ENCODE measurements around the gene PHACTR1. TPM values are rescaled to one million over a fixed set of nuclear protein-coding genes. Genes with fewer than 3 reads are reported as not detected.

PHACTR1 gene
- total RNA-seq, 1 donor from 2014 or later = 8.4 TPM

GRCh38 chr6:13098793-13099570, 382.4 kb downstream of the PHACTR1 start:
- Histone ChIP-seq H3K4me3 (no peak overlapping the region), H3K27me3 (no peaks in the 10 kb centered on the region), H3K36me3 (no peaks in the 10 kb centered on the region), H3K4me1 (peaks cover 3 to 34% of the 10 kb centered on the region in 2 donors), H3K9me3 (no peaks in the 10 kb centered on the region), H3K27ac (peak overlapping the region; percentile 65 to 80)
- DNase-seq (ENCODE audit: low spot score in 2 of 2) = no peak
- intact Hi-C loops (cut with DNase I) = loop anchor here (5.0 kb wide), 1 partner anchor 142 kb away; no protein-coding TSS in a partner anchor
- TF ChIP-seq, protein P1, sequence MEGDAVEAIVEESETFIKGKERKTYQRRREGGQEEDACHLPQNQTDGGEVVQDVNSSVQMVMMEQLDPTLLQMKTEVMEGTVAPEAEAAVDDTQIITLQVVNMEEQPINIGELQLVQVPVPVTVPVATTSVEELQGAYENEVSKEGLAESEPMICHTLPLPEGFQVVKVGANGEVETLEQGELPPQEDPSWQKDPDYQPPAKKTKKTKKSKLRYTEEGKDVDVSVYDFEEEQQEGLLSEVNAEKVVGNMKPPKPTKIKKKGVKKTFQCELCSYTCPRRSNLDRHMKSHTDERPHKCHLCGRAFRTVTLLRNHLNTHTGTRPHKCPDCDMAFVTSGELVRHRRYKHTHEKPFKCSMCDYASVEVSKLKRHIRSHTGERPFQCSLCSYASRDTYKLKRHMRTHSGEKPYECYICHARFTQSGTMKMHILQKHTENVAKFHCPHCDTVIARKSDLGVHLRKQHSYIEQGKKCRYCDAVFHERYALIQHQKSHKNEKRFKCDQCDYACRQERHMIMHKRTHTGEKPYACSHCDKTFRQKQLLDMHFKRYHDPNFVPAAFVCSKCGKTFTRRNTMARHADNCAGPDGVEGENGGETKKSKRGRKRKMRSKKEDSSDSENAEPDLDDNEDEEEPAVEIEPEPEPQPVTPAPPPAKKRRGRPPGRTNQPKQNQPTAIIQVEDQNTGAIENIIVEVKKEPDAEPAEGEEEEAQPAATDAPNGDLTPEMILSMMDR (IDR thresholded peaks at IDR 0.05) = no peak

DNA sequence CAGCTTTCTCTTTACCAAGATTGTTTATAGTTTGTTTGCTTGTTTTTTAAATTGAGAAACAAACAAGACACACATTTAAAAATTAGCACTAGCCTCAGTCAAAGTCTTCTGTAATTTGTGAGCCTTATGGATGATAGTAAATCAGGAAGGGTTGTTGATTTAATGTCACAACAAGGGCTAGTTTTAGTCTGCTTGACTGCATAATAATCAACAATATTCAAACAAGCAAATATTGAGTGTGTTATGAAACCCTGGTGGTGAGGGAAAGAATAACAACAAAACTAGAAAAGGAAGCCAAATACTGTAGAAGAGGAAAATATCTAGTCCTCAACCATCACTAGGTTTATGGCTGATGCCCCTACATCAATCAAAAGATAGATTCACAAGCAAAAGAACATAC, 383.2 kb downstream of the PHACTR1 start:
- H3K27me3 ChIP-seq = no peaks in the 10 kb centered on the region
- peaks cover 3 to 34% of the 10 kb centered on the region in 2 donors for H3K4me1 ChIP-seq
- H3K4me3 ChIP-seq = no peak overlapping the region
- TF ChIP-seq, protein P1 (IDR thresholded peaks at IDR 0.05) = no peak
- H3K27ac ChIP-seq = no peak overlapping the region
- intact Hi-C loops (cut with DNase I) = loop anchor here (5.0 kb wide), 1 partner anchor 142 kb away; no protein-coding TSS in a partner anchor
- DNase-seq (ENCODE audit: low spot score in 2 of 2) = no peak
- no peaks in the 10 kb centered on the region for H3K36me3 ChIP-seq
- H3K9me3 ChIP-seq = no peaks in the 10 kb centered on the region

- DNase-seq (ENCODE audit: low spot score in 2 of 2) = no peak
- Histone ChIP-seq H3K4me3 (no peak overlapping the region), H3K27ac (no peak overlapping the region), H3K4me1 (peaks cover 3 to 34% of the 10 kb centered on the region in 2 donors), H3K36me3 (no peaks in the 10 kb centered on the region), H3K27me3 (no peaks in the 10 kb centered on the region), H3K9me3 (no peaks in the 10 kb centered on the region)
- TF ChIP-seq, protein P1 (IDR thresholded peaks at IDR 0.05) = no peak
- intact Hi-C loops (cut with DNase I) = no loop called here
These were observed 384.8 kb downstream of the PHACTR1 start for GRCh38 chr6:13101409-13101808.

- H3K27me3 ChIP-seq = no peaks in the 10 kb centered on the region
- intact Hi-C loops (cut with DNase I) = no loop called here
- TF ChIP-seq, protein P1 (IDR thresholded peaks at IDR 0.05) = no peak
- no peak overlapping the region for H3K4me3 ChIP-seq
- no peaks in the 10 kb centered on the region for H3K36me3 ChIP-seq
- H3K4me1 ChIP-seq = peaks cover 3 to 30% of the 10 kb centered on the region in 2 donors
- no peaks in the 10 kb centered on the region for H3K9me3 ChIP-seq
- no peak for DNase-seq (ENCODE audit: low spot score in 2 of 2)
- H3K27ac ChIP-seq = no peak overlapping the region
These were observed 385.4 kb downstream of the PHACTR1 start for GRCh38 chr6:13101985-13102384.

- no peaks in the 10 kb centered on the region for H3K27me3 ChIP-seq
- no peaks in the 10 kb centered on the region for H3K36me3 ChIP-seq
- TF ChIP-seq, protein P1 (IDR thresholded peaks at IDR 0.05) = no peak
- H3K4me1 ChIP-seq = peaks cover under 1 to 20% of the 10 kb centered on the region in 2 donors
- H3K27ac ChIP-seq = no peak overlapping the region
- intact Hi-C loops (cut with DNase I) = no loop called here
- H3K9me3 ChIP-seq = no peaks in the 10 kb centered on the region
- no peak for DNase-seq (ENCODE audit: low spot score in 2 of 2)
- no peak overlapping the region for H3K4me3 ChIP-seq
These were observed 386.6 kb downstream of the PHACTR1 start for GRCh38 chr6:13103169-13103568.

Data from ascending aorta (tissue), 2 donors.